PC-3 (cell line): ENCODE results near the gene TTC28. TPM values are rescaled to one million over a fixed set of nuclear protein-coding genes. Genes with fewer than 3 reads are reported as not detected.
A peak's percentile ranks its signal among the peaks of the same experiment; 100 is the strongest.

Experiments
- ATAC-seq: fragments of 200-7000 bp; cut with Tn5 transposase; 2 replicates; pipeline ENCODE4 v1.9.1; 2020; ENCODE audit warnings: mild to moderate bottlenecking, moderate library complexity
- BruUV-seq: library from RNA; stranded (reverse); fragments of 400-500 nt; replicated peaks from 2 replicates; lab custom pipeline; 2021; lab: Mats Ljungman, UMichigan
- CTCF ChIA-PET: fragments of 300-600 bp; sonication (Branson Sonifier 250); formaldehyde crosslinking; loops from one replicate; lab custom pipeline; 2022; ENCODE audit warnings: antibody characterized with exemption; lab: Charles Lee
- POLR2A ChIA-PET: fragments of 300-600 bp; sonication (Branson Sonifier 250); formaldehyde crosslinking; loops from one replicate; lab custom pipeline; 2022; ENCODE audit warnings: antibody characterized with exemption; ENCODE audit not compliant: unreplicated experiment; lab: Charles Lee
- DNase-seq: peaks from one replicate; pipeline ENCODE4 v3.0.0-alpha.2; 2015
- H2AFZ ChIP-seq: fragments of 300-600 bp; sonication (generic); 2 replicates; pipeline ENCODE4 v1.6.0; 2016; ENCODE audit warnings: antibody characterized with exemption, low read length
- H3F3A ChIP-seq: fragments of 300-600 bp; sonication (generic); one replicate; pipeline ENCODE4 v1.6.0; 2017; ENCODE audit warnings: antibody characterized with exemption, low read length, control low read depth, mild to moderate bottlenecking; ENCODE audit not compliant: unreplicated experiment
- H3K27ac ChIP-seq: fragments of 300-600 bp; sonication (generic); 2 replicates; pipeline ENCODE4 v1.5.1; 2016; ENCODE audit warnings: mild to moderate bottlenecking, low read length
- H3K27me3 ChIP-seq: fragments of 300-600 bp; sonication (generic); 2 replicates; pipeline ENCODE4 v1.6.1; 2016; ENCODE audit warnings: low read length, mixed read lengths
- H3K36me3 ChIP-seq: fragments of 300-600 bp; sonication (generic); 2 replicates; pipeline ENCODE4 v1.6.1; 2016; ENCODE audit warnings: low read depth, mixed run types, low read length, mixed read lengths
- H3K4me1 ChIP-seq: fragments of 300-600 bp; sonication (generic); 2 replicates; pipeline ENCODE4 v1.5.1; 2016; ENCODE audit warnings: low read length; ENCODE audit not compliant: insufficient read depth
- H3K4me2 ChIP-seq: fragments of 300-600 bp; sonication (generic); 2 replicates; pipeline ENCODE4 v1.6.0; 2016; ENCODE audit warnings: low read length
- H3K4me3 ChIP-seq: fragments of 300-600 bp; sonication (generic); 2 replicates; pipeline ENCODE4 v1.5.1; 2016; ENCODE audit warnings: mild to moderate bottlenecking, low read length, mixed read lengths
- H3K79me2 ChIP-seq: fragments of 300-600 bp; sonication (generic); 2 replicates; pipeline ENCODE4 v1.6.1; 2017; ENCODE audit warnings: low read length, mixed read lengths
- H3K9ac ChIP-seq: fragments of 300-600 bp; sonication (generic); 2 replicates; pipeline ENCODE4 v1.6.0; 2016; ENCODE audit warnings: mild to moderate bottlenecking, low read length
- H3K9me2 ChIP-seq: fragments of 300-600 bp; sonication (generic); replicated peaks from 2 replicates; pipeline ENCODE4 v1.6.1; 2016; ENCODE audit warnings: mixed run types, low read length, mixed read lengths
- H3K9me3 ChIP-seq: fragments of 300-600 bp; sonication (generic); 2 replicates; pipeline ENCODE4 v1.6.1; 2016; ENCODE audit warnings: low read length, mixed read lengths
- H4K20me1 ChIP-seq: fragments of 300-600 bp; sonication (generic); 2 replicates; pipeline ENCODE4 v1.6.1; 2016; ENCODE audit warnings: low read length, mixed read lengths
- EZH2 ChIP-seq: fragments of 300-600 bp; sonication (generic); IDR thresholded peaks from one replicate; pipeline ENCODE4 v1.6.1; 2017; ENCODE audit warnings: antibody characterized with exemption, mild to moderate bottlenecking, low read length; ENCODE audit not compliant: unreplicated experiment
- EZH2phosphoT487 ChIP-seq: fragments of 300-600 bp; sonication (generic); IDR thresholded peaks from 2 replicates; pipeline ENCODE4 v1.6.1; 2018; ENCODE audit warnings: mild to moderate bottlenecking, antibody characterized with exemption, low read length, borderline replicate concordance
- intact Hi-C: fragments of 100-400 bp; cut with micrococcal nuclease; formaldehyde crosslinking; loops from 2 replicates; pipeline ENCODE4 v1.9.0; 2023
- total RNA-seq: library from RNA; depleted of rRNA; stranded (reverse); fragments of >200 nt; gene quantifications from 2 replicates; pipeline ENCODE4 v1.2.3, GENCODE V29; 2014
- TF ChIP-seq, protein P1 (sequence below): fragments of 300-600 bp; sonication (generic); conservative IDR thresholded peaks from 2 replicates; pipeline ENCODE4 v1.5.1; 2017; ENCODE audit warnings: antibody characterized with exemption, low read depth, mild to moderate bottlenecking, low read length

TTC28 gene
- total RNA-seq, 1 experiment from 2014 or later, result 6.3 TPM

DNA sequence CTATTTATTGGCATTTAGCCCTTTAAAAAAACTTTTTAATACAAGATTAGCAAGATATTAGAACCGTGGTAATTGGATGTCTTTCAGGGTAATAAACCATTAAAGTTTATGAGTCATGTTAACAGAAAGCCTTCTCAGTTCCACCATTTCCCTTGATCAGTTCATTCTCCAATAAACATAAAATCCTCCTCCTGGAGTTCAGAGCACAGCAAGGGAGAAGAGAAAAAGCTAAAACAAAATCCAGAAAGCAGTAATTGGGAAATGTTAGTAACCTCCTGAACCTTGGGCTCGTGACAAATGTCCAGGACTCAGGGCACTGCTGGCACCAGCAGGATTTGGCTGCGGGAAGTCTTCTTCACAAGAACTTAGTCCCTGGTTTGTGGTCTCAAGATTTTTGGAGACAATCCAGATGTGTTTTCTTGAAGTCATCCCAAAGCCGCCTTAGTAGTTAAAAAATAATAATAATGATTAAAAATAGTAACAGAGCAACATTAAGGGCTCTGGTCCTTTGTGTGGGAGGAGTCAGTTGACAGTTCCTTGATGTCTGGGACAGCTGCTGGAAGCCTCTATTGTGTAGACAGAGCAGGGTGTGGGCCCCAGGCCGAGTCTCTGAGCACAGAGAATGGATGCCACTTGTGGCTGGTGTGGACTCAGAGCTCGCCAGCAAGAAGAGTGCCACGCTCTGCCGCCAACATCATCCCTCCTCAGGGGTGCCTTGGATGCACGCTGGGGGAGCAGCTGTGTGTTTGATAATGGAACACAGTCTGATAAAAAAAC is 717.2 kb downstream of the TTC28 start:
- Histone ChIP-seq H4K20me1 (no peaks in the 10 kb centered on the region), H3K4me3 (no peak overlapping the region), H3K36me3 (no peaks in the 10 kb centered on the region), H3K27ac (no peak overlapping the region), H3K9ac (no peak overlapping the region), H3K79me2 (no peaks in the 10 kb centered on the region), H3K27me3 (no peaks in the 10 kb centered on the region), H3K4me1 (peaks cover 7% of the 10 kb centered on the region; the same call in 1 of the 2 replicates), H3F3A (no peaks in the 10 kb centered on the region), H3K9me2 (no peaks in the 10 kb centered on the region), H3K9me3 (no peaks in the 10 kb centered on the region), H3K4me2 (no peak overlapping the region), H2AFZ (no peak overlapping the region)
- no peak for TF ChIP-seq EZH2phosphoT487
- TF ChIP-seq, protein P1, sequence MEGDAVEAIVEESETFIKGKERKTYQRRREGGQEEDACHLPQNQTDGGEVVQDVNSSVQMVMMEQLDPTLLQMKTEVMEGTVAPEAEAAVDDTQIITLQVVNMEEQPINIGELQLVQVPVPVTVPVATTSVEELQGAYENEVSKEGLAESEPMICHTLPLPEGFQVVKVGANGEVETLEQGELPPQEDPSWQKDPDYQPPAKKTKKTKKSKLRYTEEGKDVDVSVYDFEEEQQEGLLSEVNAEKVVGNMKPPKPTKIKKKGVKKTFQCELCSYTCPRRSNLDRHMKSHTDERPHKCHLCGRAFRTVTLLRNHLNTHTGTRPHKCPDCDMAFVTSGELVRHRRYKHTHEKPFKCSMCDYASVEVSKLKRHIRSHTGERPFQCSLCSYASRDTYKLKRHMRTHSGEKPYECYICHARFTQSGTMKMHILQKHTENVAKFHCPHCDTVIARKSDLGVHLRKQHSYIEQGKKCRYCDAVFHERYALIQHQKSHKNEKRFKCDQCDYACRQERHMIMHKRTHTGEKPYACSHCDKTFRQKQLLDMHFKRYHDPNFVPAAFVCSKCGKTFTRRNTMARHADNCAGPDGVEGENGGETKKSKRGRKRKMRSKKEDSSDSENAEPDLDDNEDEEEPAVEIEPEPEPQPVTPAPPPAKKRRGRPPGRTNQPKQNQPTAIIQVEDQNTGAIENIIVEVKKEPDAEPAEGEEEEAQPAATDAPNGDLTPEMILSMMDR, result no peak
- no peak for TF ChIP-seq EZH2
- POLR2A ChIA-PET, result no interaction called here
- BruUV-seq, result no TSS peak
- ATAC-seq, result peak; percentile 29; the same call in 1 of the 2 replicates
- CTCF ChIA-PET, result no interaction called here
- DNase-seq, result no peak
- intact Hi-C loops, result no loop called here

DNA sequence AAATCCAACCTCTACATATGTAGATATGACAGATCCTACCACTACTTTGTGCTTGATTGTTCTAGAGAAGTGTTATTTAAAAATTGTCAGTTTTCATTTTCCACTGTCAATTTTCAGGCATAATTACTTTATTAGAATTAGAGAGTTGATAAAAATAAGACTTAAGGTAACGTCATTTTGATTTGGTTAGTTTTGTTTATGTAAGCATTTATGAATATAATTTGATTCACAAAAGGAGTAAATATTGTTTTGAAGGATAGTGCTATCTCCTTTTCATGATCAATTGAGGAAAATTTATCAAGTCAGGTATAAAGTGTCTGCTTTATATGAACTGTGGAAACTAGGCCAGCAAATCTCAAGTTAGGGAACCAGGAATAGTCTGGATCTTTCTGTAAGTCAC is 718.0 kb downstream of the TTC28 start:
- CTCF ChIA-PET, result no interaction called here
- H4K20me1 ChIP-seq, result no peaks in the 10 kb centered on the region
- H3K79me2 ChIP-seq, result no peaks in the 10 kb centered on the region
- no peak overlapping the region for H3K27ac ChIP-seq
- DNase-seq, result no peak
- H3K27me3 ChIP-seq, result no peaks in the 10 kb centered on the region
- H3K4me3 ChIP-seq, result no peak overlapping the region
- no peaks in the 10 kb centered on the region for H3K9me2 ChIP-seq
- no peak for ATAC-seq
- no peaks in the 10 kb centered on the region for H3K36me3 ChIP-seq
- no peak overlapping the region for H2AFZ ChIP-seq
- no peak for TF ChIP-seq EZH2
- TF ChIP-seq, protein P1, result no peak
- TF ChIP-seq EZH2phosphoT487, result no peak
- no peak overlapping the region for H3K4me2 ChIP-seq
- no peaks in the 10 kb centered on the region for H3K9me3 ChIP-seq
- H3K9ac ChIP-seq, result no peak overlapping the region
- H3F3A ChIP-seq, result no peaks in the 10 kb centered on the region
- BruUV-seq, result no TSS peak
- POLR2A ChIA-PET, result no interaction called here
- peaks cover 7% of the 10 kb centered on the region; the same call in 1 of the 2 replicates for H3K4me1 ChIP-seq
- intact Hi-C loops, result no loop called here

DNA sequence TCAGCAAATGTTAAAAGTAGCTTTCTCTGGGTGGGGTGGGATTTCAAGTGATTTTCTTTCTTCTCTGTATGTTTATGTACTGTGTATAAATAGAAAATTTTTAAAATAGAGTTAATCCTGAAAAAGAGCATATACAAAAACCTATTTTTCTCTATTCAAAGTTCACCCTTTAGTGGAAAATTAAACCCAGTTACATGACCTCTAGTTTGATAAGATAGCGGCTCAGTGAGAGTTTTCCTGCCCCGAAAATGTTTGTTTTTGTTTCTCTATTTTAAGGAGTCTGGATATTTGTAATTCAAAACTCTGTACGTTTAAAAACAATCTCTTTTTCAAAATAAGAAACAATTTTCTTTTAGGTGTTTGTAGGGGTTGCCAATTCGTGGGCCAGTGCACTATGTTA is 718.5 kb downstream of the TTC28 start:
- no peak overlapping the region for H3K4me2 ChIP-seq
- no TSS peak for BruUV-seq
- CTCF ChIA-PET, result no interaction called here
- H3K27ac ChIP-seq, result no peak overlapping the region
- no peaks in the 10 kb centered on the region for H3K27me3 ChIP-seq
- no peaks in the 10 kb centered on the region for H3K36me3 ChIP-seq
- POLR2A ChIA-PET, result no interaction called here
- no peaks in the 10 kb centered on the region for H4K20me1 ChIP-seq
- H2AFZ ChIP-seq, result no peak overlapping the region
- H3K79me2 ChIP-seq, result no peaks in the 10 kb centered on the region
- no peaks in the 10 kb centered on the region for H3K9me3 ChIP-seq
- H3F3A ChIP-seq, result no peaks in the 10 kb centered on the region
- no peak for ATAC-seq
- no peak for TF ChIP-seq EZH2
- TF ChIP-seq EZH2phosphoT487, result no peak
- TF ChIP-seq, protein P1, result no peak
- intact Hi-C loops, result no loop called here
- DNase-seq, result no peak
- peaks cover 7% of the 10 kb centered on the region; the same call in 1 of the 2 replicates for H3K4me1 ChIP-seq
- no peak overlapping the region for H3K9ac ChIP-seq
- no peak overlapping the region for H3K4me3 ChIP-seq
- H3K9me2 ChIP-seq, result no peaks in the 10 kb centered on the region
